HCT116 (cell line): Measurements from ENCODE around the gene CCSER1. TPM values are rescaled to one million over a fixed set of nuclear protein-coding genes. Genes with fewer than 3 reads are reported as not detected.

ENCODE experiments used
- ATAC-seq: fragments of 200-7000 bp; cut with Tn5 transposase; 2 replicates; pipeline ENCODE4 v1.9.1; 2020; ENCODE audit warnings: mild to moderate bottlenecking, moderate library complexity
- BruUV-seq: library from RNA; stranded (reverse); fragments of 400-500 nt; replicated peaks from 2 replicates; lab custom pipeline; 2021; lab: Mats Ljungman, UMichigan
- CTCF ChIA-PET: fragments of 300-600 bp; sonication (Branson Sonifier 250); formaldehyde crosslinking; loops from one replicate; lab custom pipeline; 2021; ENCODE audit warnings: antibody characterized with exemption; lab: Charles Lee
- POLR2A ChIA-PET: fragments of 300-600, 350-600 bp; sonication (Branson Sonifier 250); formaldehyde crosslinking; loops from one replicate; lab custom pipeline; 2021; ENCODE audit warnings: antibody characterized with exemption; lab: Charles Lee
- RAD21 ChIA-PET, 2 experiments: fragments of 300-600 bp; sonication (Branson Sonifier 250); formaldehyde crosslinking; loops; one replicate each; lab custom pipeline; 2023; ENCODE audit warnings: low total read pairs in 2 of 2; ENCODE audit not compliant: uncharacterized antibody in 2 of 2, unreplicated experiment in 2 of 2, low non-redundant PET in 1 of 2; lab: Charles Lee
- DNase-seq: peaks from one replicate; pipeline ENCODE4 v3.0.0-alpha.2; 2010; ENCODE audit warnings: low read depth, low spot score
- H2AFZ ChIP-seq: fragments of 200-600 bp; shearing (Covaris generic), sonication (generic); 2 replicates; pipeline ENCODE4 v1.6.1; 2017; ENCODE audit warnings: low read depth, mixed run types, mixed read lengths, antibody characterized with exemption, low read length; ENCODE audit not compliant: poor library complexity, severe bottlenecking
- H3K27ac ChIP-seq: 2 replicates; pipeline ENCODE4 v1.5.1; 2012; ENCODE audit warnings: low read depth, low read length
- H3K27me3 ChIP-seq: fragments of 200-600 bp; sonication (generic); 2 replicates; pipeline ENCODE4 v1.6.1; 2016; ENCODE audit warnings: mixed run types, low read length, mixed read lengths; ENCODE audit not compliant: insufficient read depth
- H3K36me3 ChIP-seq, 2 experiments: fragments of 200-500 bp in 1 of 2; fragments of 200-600 bp in 1 of 2; sonication (Bioruptor generic) in 1 of 2; sonication (generic) in 1 of 2; 2 replicates each; pipeline versions ENCODE4 v1.5.1 to v1.6.1; 2014 to 2016; ENCODE audit warnings: low read length in 2 of 2, inconsistent platforms in 1 of 2, mixed read lengths in 1 of 2, mixed run types in 1 of 2; ENCODE audit not compliant: insufficient read depth in 2 of 2, control insufficient read depth in 1 of 2
- H3K4me1 ChIP-seq, 2 experiments: fragments of 200-600 bp in 1 of 2; sonication (generic) in 1 of 2; 2 replicates each; pipeline versions ENCODE4 v1.5.1 to v1.6.1; 2012 to 2017; ENCODE audit warnings: low read length in 2 of 2, inconsistent platforms in 1 of 2, mild to moderate bottlenecking in 1 of 2, mixed read lengths in 1 of 2, mixed run types in 1 of 2, moderate library complexity in 1 of 2; ENCODE audit not compliant: insufficient read depth in 2 of 2, control insufficient read depth in 1 of 2
- H3K4me2 ChIP-seq: fragments of 200-600 bp; sonication (generic); 2 replicates; pipeline ENCODE4 v1.6.1; 2017; ENCODE audit warnings: mixed run types, low read length, mixed read lengths
- H3K4me3 ChIP-seq, 2 experiments: fragments of 200-600 bp in 1 of 2; sonication (generic) in 1 of 2; replicated peaks in 1 of 2; 2 replicates each; pipeline ENCODE4 v1.5.1; 2011 to 2016; ENCODE audit warnings: low read length in 2 of 2, control low read depth in 1 of 2, low read depth in 1 of 2, mild to moderate bottlenecking in 1 of 2, mixed read lengths in 1 of 2, mixed run types in 1 of 2
- H3K79me2 ChIP-seq: fragments of 200-600 bp; sonication (generic); 2 replicates; pipeline ENCODE4 v1.6.1; 2017; ENCODE audit warnings: mild to moderate bottlenecking, mixed run types, low read length, moderate library complexity, mixed read lengths; ENCODE audit not compliant: insufficient read depth
- H3K9ac ChIP-seq: fragments of 200-600 bp; sonication (generic); 2 replicates; pipeline ENCODE4 v1.6.1; 2016; ENCODE audit warnings: low read length, mixed read lengths
- H3K9me2 ChIP-seq: fragments of 200-600 bp; sonication (generic), shearing (Covaris generic); 2 replicates; pipeline ENCODE4 v1.6.1; 2017; ENCODE audit warnings: mixed run types, mild to moderate bottlenecking, moderate library complexity; ENCODE audit not compliant: insufficient read depth
- H3K9me3 ChIP-seq, 2 experiments: fragments of 200-500 bp in 1 of 2; fragments of 200-600 bp in 1 of 2; sonication (Bioruptor generic) in 1 of 2; sonication (generic) in 1 of 2; 2 replicates each; pipeline ENCODE4 v1.6.1; 2014 to 2017; ENCODE audit warnings: low read length in 2 of 2, mixed read lengths in 2 of 2, inconsistent platforms in 1 of 2, low read depth in 1 of 2, mild to moderate bottlenecking in 1 of 2, mixed run types in 1 of 2, moderate library complexity in 1 of 2; ENCODE audit not compliant: control insufficient read depth in 1 of 2, insufficient read depth in 1 of 2
- H4K20me1 ChIP-seq: fragments of 200-600 bp; sonication (generic), shearing (Covaris generic); 2 replicates; pipeline ENCODE4 v1.6.1; 2017; ENCODE audit warnings: mixed run types, mild to moderate bottlenecking, moderate library complexity; ENCODE audit not compliant: insufficient read depth
- CBX3 ChIP-seq: IDR thresholded peaks from 2 replicates; pipeline ENCODE4 v1.6.1; 2012; ENCODE audit warnings: low read depth
- CTCF ChIP-seq, 3 experiments: fragments of 200-600 bp in 1 of 3; sonication (generic) in 1 of 3; IDR thresholded peaks in 2 of 3; conservative IDR thresholded peaks in 1 of 3; 2 replicates each; pipeline ENCODE4 v1.5.1; 2012 to 2017; ENCODE audit warnings: low read depth in 2 of 3, low read length in 2 of 3, antibody characterized with exemption in 1 of 3, borderline replicate concordance in 1 of 3, control low read depth in 1 of 3, mild to moderate bottlenecking in 1 of 3, mixed read lengths in 1 of 3, mixed run types in 1 of 3, moderate library complexity in 1 of 3; ENCODE audit not compliant: insufficient read depth in 1 of 3
- EGR1 ChIP-seq: IDR thresholded peaks from 2 replicates; pipeline ENCODE4 v1.6.1; 2012; ENCODE audit warnings: low read depth
- ELF1 ChIP-seq: IDR thresholded peaks from 2 replicates; pipeline ENCODE4 v1.6.1; 2012; ENCODE audit warnings: low read depth, borderline replicate concordance
- EZH2 ChIP-seq: fragments of 200-600 bp; sonication (generic); IDR thresholded peaks from 2 replicates; pipeline ENCODE4 v1.6.1; 2017; ENCODE audit warnings: antibody characterized with exemption, mixed run types
- POLR2A ChIP-seq: IDR thresholded peaks from 2 replicates; pipeline ENCODE4 v1.7.0; 2011; ENCODE audit warnings: borderline replicate concordance; ENCODE audit not compliant: insufficient read depth, insufficient read length; ENCODE audit errors: extremely low read depth
- SP1 ChIP-seq: IDR thresholded peaks from 2 replicates; pipeline ENCODE4 v1.6.1; 2012; ENCODE audit warnings: low read depth
- SRF ChIP-seq: IDR thresholded peaks from 2 replicates; pipeline ENCODE4 v1.6.1; 2012; ENCODE audit warnings: low read depth
- YY1 ChIP-seq: IDR thresholded peaks from 2 replicates; pipeline ENCODE4 v1.6.1; 2011; ENCODE audit warnings: low read length, low read depth, moderate library complexity, mild to moderate bottlenecking; ENCODE audit not compliant: insufficient replicate concordance; ENCODE audit errors: extremely low read depth
- ZBTB33 ChIP-seq: IDR thresholded peaks from 2 replicates; pipeline ENCODE4 v1.6.1; 2011; ENCODE audit warnings: mild to moderate bottlenecking, low read length, moderate library complexity; ENCODE audit not compliant: insufficient replicate concordance; ENCODE audit errors: extremely low read depth
- intact Hi-C: fragments of 100-400 bp; cut with micrococcal nuclease; formaldehyde crosslinking; loops from 2 replicates; pipeline ENCODE4 v1.10.0; 2022
- total RNA-seq: library from RNA; stranded (reverse); gene quantifications from one replicate; pipeline ENCODE4 v1.2.1, GENCODE V29; 2021; ENCODE audit not compliant: unreplicated experiment

Gene CCSER1
- total RNA-seq, 1 experiment from 2014 or later = 6.7 TPM

- TF ChIP-seq EGR1 (no peak), EZH2 (no peak)
These were observed 795.0 kb downstream of the CCSER1 start (continued) for GRCh38 chr4:90922174-90922573.

GRCh38 chr4:90926957-90927356, 799.8 kb downstream of the CCSER1 start:
- no peak overlapping the region for H3K27ac ChIP-seq
- TF ChIP-seq CTCF (IDR thresholded peaks at IDR 0.05 in 2 of 3, conservative IDR thresholded peaks at IDR 0.05 in 1 of 3; ENCODE audit: borderline replicate concordance in 1 of 3, insufficient read depth in 1 of 3, low read depth in 2 of 3, low read length in 2 of 3) = no peak
- no peak for TF ChIP-seq SP1
- TF ChIP-seq SRF = no peak
- TF ChIP-seq POLR2A = no peak
- TF ChIP-seq CBX3 = no peak
- TF ChIP-seq ZBTB33 = no peak
- TF ChIP-seq ELF1 = no peak
- TF ChIP-seq EGR1 = no peak
- TF ChIP-seq YY1 = no peak
- TF ChIP-seq, all 23 proteins: peak for 0
- no peak overlapping the region for H3K9ac ChIP-seq
- no peaks in the 10 kb centered on the region for H3K36me3 ChIP-seq
- H2AFZ ChIP-seq = no peak overlapping the region
- ChIA-PET RAD21 (no interaction called here), POLR2A (no interaction called here), CTCF (no interaction called here)
- intact Hi-C loops = no loop called here
- no peak overlapping the region for H3K4me3 ChIP-seq
- H3K4me2 ChIP-seq = no peak overlapping the region
- no peaks in the 10 kb centered on the region for H3K27me3 ChIP-seq
- no peaks in the 10 kb centered on the region for H3K79me2 ChIP-seq
- BruUV-seq = no TSS peak
- no peaks in the 10 kb centered on the region for H4K20me1 ChIP-seq
- DNase-seq = no peak
- H3K4me1 ChIP-seq = no peaks in the 10 kb centered on the region
- no peak for ATAC-seq
- no peaks in the 10 kb centered on the region for H3K9me3 ChIP-seq
- H3K9me2 ChIP-seq = no peaks in the 10 kb centered on the region
